ENCODE data around the gene HYPK. TPM values are rescaled to one million over a fixed set of nuclear protein-coding genes. Genes with fewer than 3 reads are reported as not detected.

The HYPK gene
- total and polyA plus RNA-seq, 12 donors = 5.5 to 24.3 (median 10.4) TPM

- Histone ChIP-seq H3K4me1 (peaks cover 4 to 29% (median 17%) of the 10 kb centered on the region in 9 donors), H3K9me3 (no peaks in the 10 kb centered on the region), H3K27ac (peak overlapping the region in 3 of 10 donors; percentile 34 to 86 (median 34)), H3K4me3 (no peak overlapping the region), H3K36me3 (peaks cover 0 to 40% (median 32%) of the 10 kb centered on the region in 9 donors), H3K27me3 (no peaks in the 10 kb centered on the region)
- WGBS, 2 donors = 100% methylated on average over 1 of the region's 1 CpG
- intact Hi-C loops (cut with DNase I) = no loop called here
- no peak for DNase-seq
- peak in 6 of 9 donors; percentile 21 to 41 (median 34) for TF ChIP-seq CTCF (IDR thresholded peaks at IDR 0.05)
- peak in 6 of 8 donors; percentile 5 to 38 (median 18) for ATAC-seq
Observed at GRCh38 chr15:43775411-43775965, 24.9 kb upstream of the HYPK start.

GRCh38 chr15:43776101-43776717 lies 24.2 kb upstream of the HYPK start:
- H3K27me3 ChIP-seq = no peaks in the 10 kb centered on the region
- H3K4me3 ChIP-seq = peak overlapping the region; percentile 47 to 94 (median 68)
- peaks cover 0 to 32% (median 25%) of the 10 kb centered on the region in 9 donors for H3K36me3 ChIP-seq
- no peak for DNase-seq
- ATAC-seq = peak; percentile 1 to 34 (median 4)
- WGBS, 2 donors = 37 to 48% methylated on average over 35 of the region's 35 CpGs
- TF ChIP-seq CTCF (IDR thresholded peaks at IDR 0.05) = no peak
- H3K27ac ChIP-seq = peak overlapping the region in 9 of 10 donors; percentile 70 to 86 (median 84)
- H3K9me3 ChIP-seq = no peaks in the 10 kb centered on the region
- intact Hi-C loops (cut with DNase I) = no loop called here
- peaks cover 4 to 28% (median 17%) of the 10 kb centered on the region in 9 donors for H3K4me1 ChIP-seq

- peak within 1 kb of the TSS in 9 of 10 donors; percentile 70 to 86 (median 84) for H3K27ac ChIP-seq
- no peaks in the 10 kb centered on the region for H3K9me3 ChIP-seq
- no peaks in the 10 kb centered on the region for H3K27me3 ChIP-seq
- H3K36me3 ChIP-seq = peaks cover 0 to 27% (median 20%) of the 10 kb centered on the region in 9 donors
- WGBS, 2 donors = 1% methylated on average over 41 of the region's 41 CpGs
- H3K4me3 ChIP-seq = peak within 1 kb of the TSS; percentile 47 to 94 (median 68)
- no peak for TF ChIP-seq CTCF (IDR thresholded peaks at IDR 0.05)
- peaks cover 4 to 27% (median 17%) of the 10 kb centered on the region in 9 donors for H3K4me1 ChIP-seq
- peak; percentile 80 to 91 (median 88) for ATAC-seq
- intact Hi-C loops (cut with DNase I) = no loop called here
- peak; percentile 67 to 83 for DNase-seq
Observed at GRCh38 chr15:43776718-43777266, 23.6 kb upstream of the HYPK start, which contains the start of gene ELL3. Gene ELL3, minus strand, starts transcription at chr15:43776966. Its CDS starts 65 bp downstream, at chr15:43776901.

GRCh38 chr15:43777267-43777914 lies 23.0 kb upstream of the HYPK start:
- DNase-seq (peak; percentile 69 to 75), ATAC-seq (peak; percentile 76 to 83 (median 79))
- Histone ChIP-seq H3K27me3 (no peaks in the 10 kb centered on the region), H3K36me3 (peaks cover 0 to 21% (median 15%) of the 10 kb centered on the region in 9 donors), H3K27ac (peak overlapping the region in 9 of 10 donors; percentile 70 to 86 (median 84)), H3K4me3 (peak overlapping the region; percentile 47 to 94 (median 68)), H3K9me3 (no peaks in the 10 kb centered on the region), H3K4me1 (peaks cover 4 to 25% (median 17%) of the 10 kb centered on the region in 9 donors)
- 3% methylated on average over 31 of the region's 31 CpGs for WGBS, 2 donors
- intact Hi-C loops (cut with DNase I) = no loop called here
- peak; percentile 32 to 83 (median 68) for TF ChIP-seq CTCF (IDR thresholded peaks at IDR 0.05)
